ENCODE measurements around the gene LCOR. TPM values are rescaled to one million over a fixed set of nuclear protein-coding genes. Genes with fewer than 3 reads are reported as not detected.
"Not testable (repeated sequence)": the region's sequence is repeated elsewhere in the genome, so short reads cannot be mapped to it uniquely, and the experiment has no call there.

The LCOR gene
- total and polyA plus RNA-seq, 2 experiments from 2014 or later, result 9.1 to 14.8 TPM

DNA sequence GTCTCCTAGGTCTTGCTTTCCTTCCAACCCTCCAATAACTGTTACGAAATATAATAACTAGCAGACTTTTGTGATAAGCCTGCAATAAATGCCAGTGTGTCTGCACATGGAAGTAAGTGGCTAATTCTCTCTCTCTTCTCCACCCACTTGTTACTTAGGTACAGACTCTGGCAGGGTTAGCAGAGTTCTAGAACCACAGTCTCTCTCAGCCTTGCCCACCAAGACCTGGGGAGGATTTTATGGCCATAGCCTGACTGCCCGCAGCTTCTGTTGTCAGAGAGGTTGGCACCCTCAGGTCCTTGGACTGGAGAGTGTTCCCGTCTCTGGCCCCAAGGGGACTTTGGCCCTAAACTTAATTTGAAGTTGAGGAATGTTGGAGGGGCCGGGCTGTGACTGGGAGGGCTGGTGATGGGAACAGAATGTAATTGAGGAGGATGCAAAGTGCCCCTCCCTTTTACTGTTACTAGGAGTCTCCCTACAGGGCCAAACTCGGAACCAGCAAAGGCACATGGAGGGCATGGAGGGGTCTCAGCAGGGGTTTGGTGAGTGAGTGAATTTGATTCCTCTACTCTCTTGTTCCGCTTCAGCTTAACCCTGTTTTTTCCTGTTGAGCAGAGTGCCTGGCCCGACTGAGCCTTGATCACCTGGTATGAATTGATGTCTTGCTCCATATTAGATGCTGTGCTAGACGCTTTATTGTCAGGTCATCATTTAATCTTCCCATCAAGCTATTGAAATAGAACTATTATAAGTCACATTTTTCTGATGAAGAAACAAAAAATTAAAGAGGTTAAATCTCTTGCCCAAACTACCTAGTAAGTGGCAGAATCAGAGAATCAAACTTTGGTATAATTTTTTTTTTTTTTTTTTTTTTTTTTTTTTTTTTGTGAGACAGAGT lies 37.0 kb upstream of the LCOR start:
- no peaks in the 10 kb centered on the region for H3F3A ChIP-seq (ENCODE audit: insufficient read depth)
- in situ Hi-C loops (cut with MboI), result no loop called here
- H3K79me2 ChIP-seq (ENCODE audit: insufficient read depth), result no peaks in the 10 kb centered on the region
- TF ChIP-seq EZH2phosphoT487 (IDR thresholded peaks at IDR 0.05; ENCODE audit: insufficient read depth, low read depth), result no peak
- H3K4me3 ChIP-seq, result no peak overlapping the region
- H3K9me3 ChIP-seq (ENCODE audit: low read depth), result no peaks in the 10 kb centered on the region
- no peak overlapping the region for H3K27ac ChIP-seq
- H4K20me1 ChIP-seq (ENCODE audit: insufficient read depth), result no peaks in the 10 kb centered on the region
- H3K9ac ChIP-seq, result no peak overlapping the region
- H2AFZ ChIP-seq, result no peak overlapping the region
- no peaks in the 10 kb centered on the region for H3K9me2 ChIP-seq (ENCODE audit: insufficient read depth)
- no peaks in the 10 kb centered on the region for H3K36me3 ChIP-seq (ENCODE audit: low read depth)
- DNase-seq, result peak; percentile 19
- no peaks in the 10 kb centered on the region for H3K4me1 ChIP-seq (ENCODE audit: insufficient read depth)
- WGBS, 2 experiments (ENCODE audit: low coverage in 1 of 2, low lambda C conversion rate in 2 of 2, missing lambda C conversion rate in 2 of 2), result 31 to 42% methylated on average over 8 of the region's 8 CpGs
- no peak overlapping the region for H3K4me2 ChIP-seq (ENCODE audit: unreplicated experiment)
- H3K27me3 ChIP-seq (replicated peaks; ENCODE audit: insufficient read depth), result no peaks in the 10 kb centered on the region

DNA sequence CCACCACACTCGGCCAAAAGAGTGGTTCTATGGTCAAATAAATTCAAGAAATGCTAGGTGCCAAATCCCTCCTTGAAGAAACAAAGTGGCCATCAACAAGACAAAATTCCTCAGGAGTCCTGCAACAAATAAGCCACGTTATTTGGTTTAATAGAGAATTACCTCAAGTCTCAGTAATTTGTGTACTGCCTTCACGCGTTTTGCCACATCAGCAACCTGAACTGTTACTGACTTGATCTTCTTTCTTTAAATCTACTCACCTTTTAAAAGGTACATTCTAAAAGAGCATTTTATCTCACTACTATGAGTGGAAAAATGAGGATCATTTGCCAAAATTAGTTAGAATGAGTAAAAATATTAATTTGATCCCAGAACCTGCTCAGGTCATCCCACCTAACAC lies 34.6 kb upstream of the LCOR start:
- Histone ChIP-seq H3K9ac (no peak overlapping the region), H3K4me1 (ENCODE audit: insufficient read depth) (no peaks in the 10 kb centered on the region), H3K27ac (no peak overlapping the region), H3K9me2 (ENCODE audit: insufficient read depth) (no peaks in the 10 kb centered on the region), H3K36me3 (ENCODE audit: low read depth) (no peaks in the 10 kb centered on the region), H2AFZ (no peak overlapping the region), H3K27me3 (replicated peaks; ENCODE audit: insufficient read depth) (no peaks in the 10 kb centered on the region), H3K79me2 (ENCODE audit: insufficient read depth) (no peaks in the 10 kb centered on the region), H3K4me3 (no peak overlapping the region), H3K4me2 (ENCODE audit: unreplicated experiment) (no peak overlapping the region), H3F3A (ENCODE audit: insufficient read depth) (no peaks in the 10 kb centered on the region), H3K9me3 (ENCODE audit: low read depth) (no peaks in the 10 kb centered on the region), H4K20me1 (ENCODE audit: insufficient read depth) (no peaks in the 10 kb centered on the region)
- in situ Hi-C loops (cut with MboI), result no loop called here
- no peak for TF ChIP-seq EZH2phosphoT487 (IDR thresholded peaks at IDR 0.05; ENCODE audit: insufficient read depth, low read depth)
- no peak for TF ChIP-seq EZH2 (IDR thresholded peaks at IDR 0.05; ENCODE audit: insufficient read depth, poor library complexity, severe bottlenecking)
- DNase-seq, result no peak
- WGBS, 2 experiments (ENCODE audit: low coverage in 1 of 2, low lambda C conversion rate in 2 of 2, missing lambda C conversion rate in 2 of 2), result 79 to 86% methylated on average over 4 of the region's 4 CpGs

DNA sequence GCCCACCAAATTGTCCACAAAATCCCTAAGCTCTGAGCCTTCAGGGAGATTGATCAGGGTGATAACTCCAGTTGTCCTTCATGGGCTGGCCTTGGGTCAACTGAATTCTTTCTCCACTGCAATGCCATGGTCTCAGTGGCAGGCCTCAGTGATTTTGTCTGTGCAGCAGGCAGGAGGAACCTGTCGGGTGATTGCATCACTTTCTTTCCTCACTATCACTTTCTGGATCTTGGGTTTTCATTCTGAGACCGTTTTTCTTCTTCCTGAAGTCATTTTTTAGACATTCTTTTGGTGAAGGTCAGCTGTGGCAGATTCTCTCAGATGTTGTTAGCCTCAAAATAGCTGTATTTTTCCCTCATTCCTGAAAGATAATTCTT lies 28.8 kb upstream of the LCOR start:
- H3K79me2 ChIP-seq (ENCODE audit: insufficient read depth), result no peaks in the 10 kb centered on the region
- no peak overlapping the region for H3K27ac ChIP-seq
- no peak overlapping the region for H3K4me3 ChIP-seq
- DNase-seq, result no peak
- H3K4me2 ChIP-seq (ENCODE audit: unreplicated experiment), result no peak overlapping the region
- TF ChIP-seq EZH2 (IDR thresholded peaks at IDR 0.05; ENCODE audit: insufficient read depth, poor library complexity, severe bottlenecking) (no peak), EZH2phosphoT487 (IDR thresholded peaks at IDR 0.05; ENCODE audit: insufficient read depth, low read depth) (no peak)
- H3K9me2 ChIP-seq (ENCODE audit: insufficient read depth), result no peaks in the 10 kb centered on the region
- H4K20me1 ChIP-seq (ENCODE audit: insufficient read depth), result no peaks in the 10 kb centered on the region
- in situ Hi-C loops (cut with MboI), result no loop called here
- H3K36me3 ChIP-seq (ENCODE audit: low read depth), result no peaks in the 10 kb centered on the region
- no peaks in the 10 kb centered on the region for H3F3A ChIP-seq (ENCODE audit: insufficient read depth)
- H3K4me1 ChIP-seq (ENCODE audit: insufficient read depth), result no peaks in the 10 kb centered on the region
- WGBS, 2 experiments (ENCODE audit: low coverage in 1 of 2, low lambda C conversion rate in 2 of 2, missing lambda C conversion rate in 2 of 2), result 43 to 46% methylated on average over 2 of the region's 2 CpGs
- H2AFZ ChIP-seq, result no peak overlapping the region
- H3K9ac ChIP-seq, result no peak overlapping the region
- no peaks in the 10 kb centered on the region for H3K9me3 ChIP-seq (ENCODE audit: low read depth)
- H3K27me3 ChIP-seq (replicated peaks; ENCODE audit: insufficient read depth), result no peaks in the 10 kb centered on the region

DNA sequence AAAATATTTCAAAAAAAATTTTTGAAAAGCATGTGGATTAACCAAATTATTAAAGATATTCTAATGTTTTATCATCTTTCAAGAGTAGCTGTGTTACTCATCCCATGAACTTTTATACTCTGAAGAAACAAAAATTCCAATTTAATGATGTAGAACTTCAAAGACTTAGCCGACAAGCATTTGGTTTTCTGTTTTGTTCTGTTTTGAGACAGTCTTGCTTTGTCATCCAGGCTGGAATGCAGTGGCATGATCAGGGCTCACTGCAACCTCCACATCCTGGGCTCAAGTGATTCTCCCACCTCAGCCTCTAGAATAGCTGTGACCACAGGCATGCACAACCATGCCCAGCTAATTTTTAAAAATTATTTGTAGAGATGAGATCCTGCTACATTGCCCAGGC lies 17.8 kb upstream of the LCOR start:
- in situ Hi-C loops (cut with MboI), result no loop called here
- peak overlapping the region; percentile 54 for H3K27ac ChIP-seq

DNA sequence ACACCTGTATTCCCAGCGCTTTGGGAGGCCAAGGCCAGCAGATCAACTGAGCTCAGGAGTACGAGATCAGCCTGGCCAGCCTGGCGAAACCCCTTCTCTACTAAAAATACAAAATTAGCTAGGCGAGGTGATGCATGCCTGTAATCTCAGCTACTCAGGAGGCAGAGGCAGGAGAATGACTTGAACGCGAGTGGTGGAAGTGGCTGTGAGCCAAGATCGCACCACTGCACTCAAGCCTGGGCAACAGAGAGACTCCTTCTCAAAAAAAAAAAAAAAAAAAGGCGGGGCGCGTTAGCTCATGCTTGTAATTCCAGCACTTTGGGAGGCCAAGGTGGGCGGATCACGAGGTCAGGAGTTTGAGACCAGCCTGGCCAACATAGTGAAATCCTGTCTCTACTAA lies 13.1 kb upstream of the LCOR start:
- DNase-seq; H3K79me2 ChIP-seq (ENCODE audit: insufficient read depth); H3K27ac ChIP-seq; H3K27me3 ChIP-seq (replicated peaks; ENCODE audit: insufficient read depth); H3K36me3 ChIP-seq (ENCODE audit: low read depth); in situ Hi-C loops (cut with MboI); H3K4me3 ChIP-seq; H2AFZ ChIP-seq; H3K9me2 ChIP-seq (ENCODE audit: insufficient read depth); H3K9ac ChIP-seq; H3K4me2 ChIP-seq (ENCODE audit: unreplicated experiment); H4K20me1 ChIP-seq (ENCODE audit: insufficient read depth); H3K9me3 ChIP-seq (ENCODE audit: low read depth); H3K4me1 ChIP-seq (ENCODE audit: insufficient read depth): not testable (repeated sequence)
- 74 to 85% methylated on average over 12 of the region's 12 CpGs for WGBS, 2 experiments (ENCODE audit: low coverage in 1 of 2, low lambda C conversion rate in 2 of 2, missing lambda C conversion rate in 2 of 2)
- peaks cover 10% of the 10 kb centered on the region for H3F3A ChIP-seq (ENCODE audit: insufficient read depth)

More for the DNA sequence above, 17.8 kb upstream of the LCOR start:
- Histone ChIP-seq H3K79me2 (ENCODE audit: insufficient read depth) (no peaks in the 10 kb centered on the region), H3K9ac (no peak overlapping the region), H2AFZ (no peak overlapping the region), H3K27me3 (replicated peaks; ENCODE audit: insufficient read depth) (no peaks in the 10 kb centered on the region), H3K36me3 (ENCODE audit: low read depth) (no peaks in the 10 kb centered on the region), H3K4me3 (no peak overlapping the region), H3K9me2 (ENCODE audit: insufficient read depth) (no peaks in the 10 kb centered on the region), H3K4me2 (ENCODE audit: unreplicated experiment) (peak overlapping the region; percentile 45), H4K20me1 (ENCODE audit: insufficient read depth) (no peaks in the 10 kb centered on the region), H3K9me3 (ENCODE audit: low read depth) (no peaks in the 10 kb centered on the region), H3K4me1 (ENCODE audit: insufficient read depth) (peaks cover 14% of the 10 kb centered on the region), H3F3A (ENCODE audit: insufficient read depth) (peaks cover 16% of the 10 kb centered on the region)
- TF ChIP-seq EZH2phosphoT487 (IDR thresholded peaks at IDR 0.05; ENCODE audit: insufficient read depth, low read depth), result no peak
- TF ChIP-seq EZH2 (IDR thresholded peaks at IDR 0.05; ENCODE audit: insufficient read depth, poor library complexity, severe bottlenecking), result no peak
- 0 to 3% methylated on average over 1 of the region's 1 CpG for WGBS, 2 experiments (ENCODE audit: low coverage in 1 of 2, low lambda C conversion rate in 2 of 2, missing lambda C conversion rate in 2 of 2)
- DNase-seq, result peak; percentile 89

Measured in GM23248 (cell line).